ENCODE results near the gene TOMM34. TPM values are rescaled to one million over a fixed set of nuclear protein-coding genes. Genes with fewer than 3 reads are reported as not detected.

TOMM34 gene
- total RNA-seq, 1 donor from 2014 or later = 40.1 TPM

DNA sequence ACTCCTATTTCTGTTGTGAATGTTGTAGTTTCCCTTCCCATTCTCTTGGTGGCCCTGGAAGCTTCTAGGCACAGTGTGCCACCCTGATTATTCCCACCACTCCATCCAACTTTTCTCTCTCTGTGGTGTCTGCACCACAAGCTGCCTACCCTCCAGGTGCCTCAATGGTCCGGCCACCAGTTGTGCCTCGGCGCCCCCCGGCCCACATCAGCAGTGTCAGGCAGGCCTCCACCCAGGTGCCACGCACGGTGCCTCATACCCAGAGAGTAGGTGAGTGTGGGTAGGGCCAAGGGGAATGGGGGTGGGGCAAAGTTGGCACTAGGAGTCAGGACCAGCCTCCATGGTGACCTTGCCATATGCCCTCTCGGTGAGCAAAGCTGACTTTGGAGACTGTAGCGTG, 27.3 kb downstream of the TOMM34 start:
- Mint-ChIP-seq H3K27me3 (no peaks in the 10 kb centered on the region), H3K4me3 (ENCODE audit: low read depth) (no peak overlapping the region), H3K27ac (no peak overlapping the region), H3K4me1 (ENCODE audit: low read depth) (peaks cover 5% of the 10 kb centered on the region), H3K36me3 (ENCODE audit: insufficient read depth) (peaks cover 11% of the 10 kb centered on the region), H3K9me3 (ENCODE audit: low read depth) (no peaks in the 10 kb centered on the region)
- TF ChIP-seq, protein P1, sequence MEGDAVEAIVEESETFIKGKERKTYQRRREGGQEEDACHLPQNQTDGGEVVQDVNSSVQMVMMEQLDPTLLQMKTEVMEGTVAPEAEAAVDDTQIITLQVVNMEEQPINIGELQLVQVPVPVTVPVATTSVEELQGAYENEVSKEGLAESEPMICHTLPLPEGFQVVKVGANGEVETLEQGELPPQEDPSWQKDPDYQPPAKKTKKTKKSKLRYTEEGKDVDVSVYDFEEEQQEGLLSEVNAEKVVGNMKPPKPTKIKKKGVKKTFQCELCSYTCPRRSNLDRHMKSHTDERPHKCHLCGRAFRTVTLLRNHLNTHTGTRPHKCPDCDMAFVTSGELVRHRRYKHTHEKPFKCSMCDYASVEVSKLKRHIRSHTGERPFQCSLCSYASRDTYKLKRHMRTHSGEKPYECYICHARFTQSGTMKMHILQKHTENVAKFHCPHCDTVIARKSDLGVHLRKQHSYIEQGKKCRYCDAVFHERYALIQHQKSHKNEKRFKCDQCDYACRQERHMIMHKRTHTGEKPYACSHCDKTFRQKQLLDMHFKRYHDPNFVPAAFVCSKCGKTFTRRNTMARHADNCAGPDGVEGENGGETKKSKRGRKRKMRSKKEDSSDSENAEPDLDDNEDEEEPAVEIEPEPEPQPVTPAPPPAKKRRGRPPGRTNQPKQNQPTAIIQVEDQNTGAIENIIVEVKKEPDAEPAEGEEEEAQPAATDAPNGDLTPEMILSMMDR (IDR thresholded peaks at IDR 0.05; ENCODE audit: unreplicated experiment) = no peak
- no peak for DNase-seq (ENCODE audit: low spot score, unreplicated experiment)

DNA sequence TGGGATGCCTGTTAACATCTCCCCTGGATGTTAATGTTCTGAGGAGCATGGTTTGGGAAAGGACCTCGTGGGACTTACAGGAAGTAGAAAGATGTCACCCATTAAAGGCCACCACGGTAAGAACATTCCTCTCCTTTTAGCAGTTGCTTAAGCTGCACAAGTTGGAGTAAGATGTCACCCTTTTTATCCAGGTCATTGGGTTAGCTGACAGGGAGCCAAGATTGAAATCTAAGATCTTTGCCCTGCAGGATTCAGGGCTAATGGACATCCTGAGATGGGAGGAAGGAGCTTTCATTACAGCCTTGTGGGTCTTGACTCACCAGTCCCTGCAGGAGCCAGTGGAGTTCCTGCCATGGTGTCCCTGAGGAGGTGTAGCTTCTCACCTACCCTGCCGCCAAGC, 28.3 kb downstream of the TOMM34 start:
- H3K36me3 Mint-ChIP-seq (ENCODE audit: insufficient read depth) = peaks cover 11% of the 10 kb centered on the region
- TF ChIP-seq, protein P1 (IDR thresholded peaks at IDR 0.05; ENCODE audit: unreplicated experiment) = no peak
- no peaks in the 10 kb centered on the region for H3K27me3 Mint-ChIP-seq
- no peak overlapping the region for H3K27ac Mint-ChIP-seq
- no peak overlapping the region for H3K4me3 Mint-ChIP-seq (ENCODE audit: low read depth)
- no peaks in the 10 kb centered on the region for H3K9me3 Mint-ChIP-seq (ENCODE audit: low read depth)
- DNase-seq (ENCODE audit: low spot score, unreplicated experiment) = no peak
- H3K4me1 Mint-ChIP-seq (ENCODE audit: low read depth) = peaks cover 5% of the 10 kb centered on the region

DNA sequence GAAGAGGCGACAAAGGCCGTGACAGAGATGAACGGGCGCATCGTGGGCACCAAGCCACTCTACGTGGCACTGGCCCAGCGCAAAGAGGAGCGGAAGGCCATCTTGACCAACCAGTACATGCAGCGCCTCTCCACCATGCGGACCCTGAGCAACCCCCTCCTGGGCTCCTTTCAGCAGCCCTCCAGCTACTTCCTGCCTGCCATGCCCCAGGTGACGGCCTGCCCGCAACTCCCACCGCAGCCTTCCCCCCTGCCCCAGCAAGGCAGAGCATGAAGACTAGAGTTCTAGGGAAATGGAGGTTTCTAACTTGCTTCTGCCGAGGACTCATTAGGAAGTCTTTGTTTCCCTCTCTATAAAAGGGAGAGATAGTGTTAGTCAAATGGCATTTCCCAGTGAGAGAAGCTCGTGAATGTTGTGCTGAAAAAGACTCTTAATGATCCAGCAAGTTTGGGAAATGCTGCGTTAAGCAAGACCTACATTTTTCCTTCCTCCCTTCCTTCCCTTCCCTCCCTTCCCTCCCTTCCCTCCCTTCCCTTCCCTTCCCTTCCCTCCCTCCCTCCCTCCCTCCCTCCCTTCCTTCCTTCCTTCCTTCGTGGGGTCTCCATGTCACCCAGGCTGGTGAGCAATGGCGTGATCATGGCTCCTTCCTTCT, 29.6 kb downstream of the TOMM34 start:
- no peak overlapping the region for H3K27ac Mint-ChIP-seq
- H3K9me3 Mint-ChIP-seq (ENCODE audit: low read depth) = no peaks in the 10 kb centered on the region
- peaks cover 4% of the 10 kb centered on the region for H3K4me1 Mint-ChIP-seq (ENCODE audit: low read depth)
- TF ChIP-seq, protein P1 (IDR thresholded peaks at IDR 0.05; ENCODE audit: unreplicated experiment) = no peak
- DNase-seq (ENCODE audit: low spot score, unreplicated experiment) = no peak
- H3K36me3 Mint-ChIP-seq (ENCODE audit: insufficient read depth) = peaks cover 8% of the 10 kb centered on the region
- H3K27me3 Mint-ChIP-seq = no peaks in the 10 kb centered on the region
- no peak overlapping the region for H3K4me3 Mint-ChIP-seq (ENCODE audit: low read depth)

DNA sequence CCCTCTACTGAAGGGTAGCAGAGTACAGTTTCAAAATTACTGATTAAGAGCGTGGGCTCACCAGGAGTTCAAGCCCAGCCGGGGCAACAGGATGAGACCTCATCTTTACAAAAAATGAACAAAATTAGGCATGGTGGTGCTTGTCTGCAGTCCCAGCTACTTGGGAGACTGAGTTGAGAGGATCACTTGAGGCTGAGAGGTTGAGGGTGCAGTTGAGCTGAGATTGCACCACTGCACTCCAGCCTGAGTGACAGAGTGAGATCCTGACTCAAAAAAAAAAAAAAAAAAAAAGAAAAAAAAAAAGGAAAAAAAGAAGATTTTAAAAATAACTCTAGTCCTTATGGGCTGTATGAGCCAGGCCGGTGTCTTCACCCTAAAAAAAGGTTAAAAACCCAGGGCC, 31.6 kb downstream of the TOMM34 start:
- H3K9me3 Mint-ChIP-seq (ENCODE audit: low read depth) = no peaks in the 10 kb centered on the region
- no peaks in the 10 kb centered on the region for H3K27me3 Mint-ChIP-seq
- H3K27ac Mint-ChIP-seq = no peak overlapping the region
- TF ChIP-seq, protein P1 (IDR thresholded peaks at IDR 0.05; ENCODE audit: unreplicated experiment) = no peak
- H3K36me3 Mint-ChIP-seq (ENCODE audit: insufficient read depth) = peaks cover 12% of the 10 kb centered on the region
- no peak overlapping the region for H3K4me3 Mint-ChIP-seq (ENCODE audit: low read depth)
- no peak for DNase-seq (ENCODE audit: low spot score, unreplicated experiment)
- H3K4me1 Mint-ChIP-seq (ENCODE audit: low read depth) = no peaks in the 10 kb centered on the region

DNA sequence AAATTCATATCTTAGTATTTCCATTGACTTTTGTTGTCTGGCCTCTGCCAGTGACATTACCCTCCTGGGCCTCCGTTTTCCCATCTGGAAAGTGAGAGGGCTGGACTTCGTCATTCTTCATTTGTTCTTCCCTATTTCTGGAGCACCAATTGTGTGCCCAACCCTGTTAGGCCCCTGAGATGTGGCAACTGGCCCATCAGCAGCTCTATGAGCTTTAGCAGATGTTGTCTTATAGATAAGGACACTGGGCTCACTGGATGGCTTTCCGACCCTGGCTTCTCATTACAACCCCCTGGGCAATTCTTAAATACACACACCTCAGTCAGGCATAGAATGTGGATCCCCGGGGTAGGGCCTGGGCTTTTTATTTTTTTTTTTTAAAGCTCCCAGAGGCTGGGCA, 35.7 kb downstream of the TOMM34 start:
- no peaks in the 10 kb centered on the region for H3K4me1 Mint-ChIP-seq (ENCODE audit: low read depth)
- no peak overlapping the region for H3K4me3 Mint-ChIP-seq (ENCODE audit: low read depth)
- TF ChIP-seq, protein P1 (IDR thresholded peaks at IDR 0.05; ENCODE audit: unreplicated experiment) = no peak

More for the DNA sequence above, 35.7 kb downstream of the TOMM34 start:
- Mint-ChIP-seq H3K27me3 (no peaks in the 10 kb centered on the region), H3K9me3 (ENCODE audit: low read depth) (no peaks in the 10 kb centered on the region), H3K27ac (no peak overlapping the region), H3K36me3 (ENCODE audit: insufficient read depth) (peaks cover 8% of the 10 kb centered on the region)
- no peak for DNase-seq (ENCODE audit: low spot score, unreplicated experiment)
